GM18870 (cell line): ENCODE measurements around the gene ADAMTSL3.

Experiments used
- ATAC-seq: cut with Tn5 transposase; IDR thresholded peaks from one replicate; pipeline ENCODE4 v1.9.1; 2021; ENCODE audit warnings: moderate library complexity; ENCODE audit not compliant: unreplicated experiment

The ADAMTSL3 gene

DNA sequence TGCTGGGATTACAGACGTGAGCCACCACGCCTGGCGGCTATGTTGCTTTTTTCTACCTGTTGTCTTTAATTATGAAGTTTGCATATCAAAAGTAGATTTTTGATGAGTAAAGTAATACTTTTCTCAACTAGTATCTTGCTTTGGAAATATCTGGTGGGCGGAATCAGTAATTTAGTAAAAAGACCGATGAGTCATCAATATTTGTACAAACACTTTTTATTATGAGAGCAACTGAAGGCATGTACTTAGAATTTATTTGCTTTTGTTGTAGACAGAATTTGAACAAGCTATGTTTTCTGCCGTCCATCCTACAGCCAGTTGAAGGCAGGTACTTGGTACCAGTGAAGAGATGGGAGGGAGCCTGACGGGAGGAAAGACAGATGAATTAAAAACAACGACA is 164.7 kb downstream of the ADAMTSL3 start:
- no peak for ATAC-seq

DNA sequence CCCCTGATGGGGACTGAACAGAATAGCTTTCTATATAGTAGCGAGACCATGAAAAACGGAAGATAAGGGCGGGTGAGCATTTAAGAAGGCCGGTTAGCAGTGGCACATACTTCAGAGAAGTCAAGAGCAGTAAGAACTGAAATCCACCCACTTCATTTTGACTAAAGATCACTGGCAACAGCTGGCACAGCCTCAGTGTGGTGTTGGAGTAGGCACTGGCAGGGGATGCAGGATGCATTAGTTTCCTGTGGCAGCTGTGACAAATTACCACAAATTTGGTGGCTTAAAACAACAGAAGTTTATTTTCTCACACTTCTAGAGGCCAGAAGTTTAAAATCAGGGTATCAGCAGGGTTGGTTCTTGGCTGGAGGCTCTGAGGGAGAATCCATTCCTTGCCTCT is 176.5 kb downstream of the ADAMTSL3 start:
- ATAC-seq = no peak

DNA sequence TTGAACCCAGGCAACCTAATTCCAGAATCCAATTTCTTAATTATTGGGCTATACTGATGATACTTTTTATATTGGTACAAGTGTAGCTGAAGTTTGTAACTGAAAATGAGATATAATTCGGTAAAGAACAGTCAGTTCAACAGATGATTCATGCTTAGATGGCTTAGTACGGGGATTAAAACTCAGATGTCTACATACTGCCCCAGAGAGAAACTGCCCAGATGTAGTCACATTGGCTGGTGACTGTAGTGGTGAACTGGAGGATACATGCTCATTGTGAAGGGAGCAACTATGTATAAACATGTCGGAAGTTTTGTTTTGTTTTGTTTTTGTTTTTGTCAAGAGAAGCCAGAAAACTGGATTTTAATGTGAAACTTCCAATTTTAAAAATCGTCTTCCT is 179.6 kb downstream of the ADAMTSL3 start:
- ATAC-seq = no peak

DNA sequence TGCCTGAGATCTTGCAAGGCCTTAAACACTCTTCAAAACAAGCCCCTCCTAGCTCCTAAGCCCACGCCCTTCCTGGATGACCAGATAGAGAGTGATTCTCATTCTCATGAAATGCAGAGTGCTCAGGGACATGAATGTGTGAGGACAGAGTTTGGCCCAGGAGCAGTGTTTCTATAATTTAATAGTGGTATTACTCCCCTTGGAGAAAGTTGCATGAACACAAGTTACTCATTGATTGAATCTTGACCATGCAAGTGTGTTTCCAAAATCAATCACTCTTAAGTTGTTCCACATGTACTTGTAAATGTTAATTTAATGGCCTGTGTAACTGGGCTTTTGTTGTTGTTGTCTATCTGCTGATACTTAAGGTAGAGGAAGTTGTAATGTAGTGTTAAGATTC is 181.6 kb downstream of the ADAMTSL3 start:
- no peak for ATAC-seq

DNA sequence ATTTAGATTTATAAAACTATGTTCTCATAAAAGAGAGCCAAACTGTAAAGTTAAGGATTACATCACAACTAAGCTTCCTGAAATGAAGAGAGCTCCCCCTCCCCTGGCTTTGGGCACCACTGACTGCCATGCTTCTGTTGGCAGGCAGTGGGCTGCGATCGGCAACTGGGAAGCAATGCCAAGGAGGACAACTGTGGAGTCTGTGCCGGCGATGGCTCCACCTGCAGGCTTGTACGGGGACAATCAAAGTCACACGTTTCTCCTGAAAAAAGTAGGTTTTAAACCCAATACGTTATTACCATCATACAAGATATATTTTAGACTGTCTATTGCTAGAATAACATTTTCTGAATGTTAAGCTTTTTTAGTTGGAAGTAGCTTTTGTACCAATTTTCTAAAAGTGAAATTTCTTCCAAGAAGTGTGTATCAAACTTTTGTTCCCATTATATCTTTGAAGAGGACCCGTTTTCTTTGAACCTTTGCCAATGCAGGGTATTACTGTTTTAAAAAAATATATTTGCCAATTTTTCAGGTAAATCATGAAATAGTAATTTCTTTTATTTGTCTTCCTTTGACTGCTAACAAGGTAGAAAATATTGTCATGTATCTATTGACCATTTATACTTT is 184.1 kb downstream of the ADAMTSL3 start:
- ATAC-seq = no peak

DNA sequence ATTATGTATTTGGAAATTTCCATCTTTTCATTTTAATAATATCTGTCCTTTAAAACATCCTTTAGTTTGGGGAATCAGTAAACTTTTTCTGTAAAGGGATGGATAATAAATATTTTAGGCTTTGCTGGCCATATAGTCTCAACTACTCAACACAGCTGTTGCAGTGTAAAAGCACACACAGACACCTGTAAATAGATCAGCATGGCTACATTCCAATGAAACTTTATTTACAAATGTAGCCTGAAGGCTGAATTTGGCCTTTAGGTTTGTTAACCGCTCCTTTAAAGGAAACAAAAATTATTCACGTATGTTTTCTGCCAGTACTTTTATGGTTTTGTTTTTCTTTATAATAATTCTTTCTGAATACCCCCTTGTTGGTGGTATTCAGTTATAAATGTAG is 184.8 kb downstream of the ADAMTSL3 start:
- ATAC-seq = no peak

DNA sequence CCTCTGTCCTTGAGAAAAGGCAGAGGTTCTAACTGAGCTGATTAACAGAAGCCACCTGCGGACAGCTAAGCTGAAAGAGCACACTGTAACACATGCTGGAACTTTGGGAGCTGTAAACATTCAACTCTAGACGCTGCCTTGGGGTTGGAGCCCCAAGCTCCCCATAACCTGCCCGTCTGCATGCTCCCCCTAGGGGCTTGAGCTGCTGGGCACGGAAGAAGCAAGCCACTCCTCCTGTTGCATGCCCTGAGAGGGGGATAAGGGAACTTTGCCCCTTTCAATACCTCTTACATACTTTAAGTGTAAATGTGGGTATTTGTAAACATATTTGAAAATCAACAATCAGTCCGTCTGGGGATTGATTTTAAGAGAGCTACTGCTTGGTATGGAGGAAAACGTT is 188.4 kb downstream of the ADAMTSL3 start:
- no peak for ATAC-seq

DNA sequence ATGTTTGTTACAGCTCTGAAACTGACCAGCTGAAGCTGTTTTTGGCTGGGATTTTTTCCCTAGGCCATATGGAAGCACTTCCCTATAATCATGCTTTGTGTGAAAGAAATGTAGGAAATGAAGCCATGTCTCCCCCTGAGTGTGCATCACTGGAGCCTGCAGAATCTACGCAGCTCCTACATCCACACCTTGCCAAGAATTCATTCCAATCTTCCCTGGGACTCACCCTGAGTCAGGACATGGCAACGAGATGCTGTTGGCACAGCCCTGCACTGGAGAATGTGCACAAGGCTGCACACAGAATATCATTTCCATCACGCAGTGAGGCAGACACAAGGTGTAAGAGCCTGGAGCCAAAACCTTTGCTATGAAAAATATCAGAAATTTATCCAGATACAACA is 189.5 kb downstream of the ADAMTSL3 start:
- no peak for ATAC-seq

DNA sequence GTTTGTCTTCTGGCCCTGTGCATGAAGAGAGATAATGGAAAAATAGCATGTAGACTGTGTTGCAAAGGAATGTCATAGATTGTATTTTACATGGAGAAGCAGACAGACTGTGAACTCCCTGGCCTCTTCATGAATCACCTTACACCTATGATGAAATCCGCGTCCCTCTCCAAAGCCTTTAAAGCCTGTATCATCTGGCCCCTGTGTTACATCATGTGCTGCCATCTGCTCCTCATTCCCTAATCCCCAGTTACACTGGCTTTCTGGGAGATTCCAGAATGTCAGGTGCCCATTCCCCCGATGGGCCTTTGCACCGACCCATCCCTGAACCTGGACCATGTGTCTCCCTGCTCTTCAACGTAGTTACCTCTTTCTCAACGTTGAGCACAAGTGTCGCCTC is 190.8 kb downstream of the ADAMTSL3 start:
- no peak for ATAC-seq

DNA sequence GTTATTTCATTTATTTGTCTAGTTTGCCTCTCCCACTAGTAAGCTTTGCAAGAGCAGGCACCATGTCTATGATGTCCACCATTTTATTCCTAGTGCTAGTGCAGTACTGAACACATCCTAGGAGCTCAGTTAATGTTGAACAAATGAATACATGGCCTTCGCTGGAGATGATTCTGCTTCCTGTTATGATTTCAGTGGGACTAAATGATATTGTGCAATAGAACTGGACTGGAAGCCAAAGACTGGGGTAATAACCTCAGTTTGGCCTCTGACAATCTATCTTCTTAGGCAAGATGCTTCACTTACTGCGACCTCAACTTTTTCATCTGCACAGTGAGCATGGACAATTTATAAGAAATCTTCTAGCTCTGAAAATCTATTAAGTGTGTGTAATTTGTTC is 191.3 kb downstream of the ADAMTSL3 start:
- no peak for ATAC-seq

DNA sequence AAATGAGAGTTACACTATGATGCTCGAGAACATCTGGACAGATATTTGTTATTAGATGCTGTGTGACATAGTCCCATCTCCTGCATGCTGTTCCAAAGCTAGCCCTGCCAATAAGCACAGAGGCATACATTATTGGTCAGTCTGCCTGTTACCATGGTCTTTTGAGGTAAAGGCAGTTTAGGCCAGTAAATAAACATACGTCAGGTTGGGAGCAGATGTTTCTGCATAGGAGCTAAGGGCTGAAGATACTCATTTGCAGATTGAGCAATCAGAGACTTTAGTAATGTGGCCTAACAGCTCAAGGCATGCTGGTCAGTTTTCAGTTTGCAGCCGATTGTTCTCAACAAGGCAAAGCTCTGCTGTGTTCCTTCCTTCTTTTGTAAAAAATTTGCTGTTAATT is 192.9 kb downstream of the ADAMTSL3 start:
- ATAC-seq = no peak

DNA sequence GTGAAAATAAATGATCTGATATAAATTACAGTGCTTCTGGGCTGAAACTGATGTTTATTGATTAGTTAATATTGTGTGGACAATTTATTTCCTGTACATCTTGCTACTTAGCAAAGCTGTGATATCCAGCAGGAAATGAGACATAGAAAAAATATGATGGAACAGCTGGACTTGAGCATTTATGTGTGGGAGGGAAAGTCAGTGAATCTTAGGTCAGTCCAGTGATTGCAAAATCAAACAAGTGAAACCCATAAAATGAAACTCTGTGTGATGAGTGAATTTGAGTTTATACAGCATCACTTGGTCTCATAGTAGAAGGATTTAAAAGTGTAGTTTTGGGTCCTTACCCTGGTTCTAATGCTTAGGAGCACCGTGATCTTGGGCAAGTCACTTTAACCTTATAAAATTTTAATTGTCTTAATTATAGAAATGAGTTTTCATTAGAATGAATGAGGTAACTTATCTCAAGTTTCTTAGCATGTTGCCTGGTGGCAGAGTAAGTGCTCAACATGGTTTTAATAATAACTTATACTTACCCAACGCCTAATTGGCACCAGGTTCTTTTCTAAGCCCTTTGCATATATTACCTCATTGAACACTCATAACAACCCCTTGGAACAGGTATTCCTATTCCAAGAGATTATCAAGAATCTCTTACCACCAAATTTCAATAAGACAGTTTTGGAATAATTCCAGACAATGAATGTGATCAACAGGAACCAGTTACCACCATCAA is 194.6 kb downstream of the ADAMTSL3 start:
- ATAC-seq = no peak

DNA sequence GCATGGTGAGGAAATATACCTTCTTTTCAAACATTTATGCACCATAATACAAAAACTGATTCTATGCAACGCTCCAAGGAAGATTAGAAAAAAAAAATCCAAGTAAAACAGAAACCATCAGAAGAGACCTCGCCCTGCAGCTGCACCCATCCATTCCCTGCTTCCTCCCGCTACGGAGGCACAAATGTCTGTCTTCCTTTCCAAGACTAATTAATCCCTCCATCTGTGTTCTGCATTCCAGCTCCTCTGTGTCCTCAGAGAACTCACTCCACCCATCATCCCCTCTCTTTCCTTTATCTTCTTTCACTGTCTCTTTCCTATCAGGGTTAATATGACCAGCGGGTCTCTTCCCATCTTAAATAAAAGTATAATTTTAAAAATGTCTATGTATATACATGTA is 196.1 kb downstream of the ADAMTSL3 start:
- no peak for ATAC-seq

DNA sequence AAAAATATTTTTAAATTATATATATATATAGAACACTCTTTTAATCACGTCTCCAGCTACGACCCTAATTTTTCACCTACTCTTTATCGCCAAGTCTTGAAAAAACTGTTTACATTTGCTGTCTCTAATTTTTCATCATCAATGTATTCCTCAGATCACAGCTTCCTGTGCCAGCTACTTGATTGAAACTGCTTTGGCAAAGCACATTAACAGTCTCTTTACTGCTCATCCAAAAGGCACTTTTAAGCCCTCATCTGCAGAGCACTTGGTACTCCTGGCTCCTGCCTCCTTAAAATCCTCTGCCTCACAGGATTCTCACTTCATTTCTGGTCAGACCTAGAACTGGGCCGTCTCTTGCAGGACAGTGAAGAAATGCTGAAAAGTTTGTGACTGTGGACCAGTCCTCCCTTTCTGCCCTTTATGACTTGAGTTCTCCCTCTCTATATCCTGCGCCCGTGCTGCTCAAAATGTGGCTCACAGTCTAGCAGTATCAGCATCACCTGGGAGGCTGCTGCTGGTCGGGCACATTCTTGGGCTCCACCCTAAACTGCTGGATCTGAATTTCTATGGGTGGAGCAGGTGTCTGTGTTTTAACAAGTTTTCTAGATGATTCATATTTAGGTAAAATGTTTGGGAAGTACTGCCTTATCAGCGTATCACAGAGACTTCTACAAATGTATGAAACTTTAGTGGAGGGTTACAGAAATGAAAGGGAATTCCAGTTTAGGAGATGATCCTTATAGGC is 196.8 kb downstream of the ADAMTSL3 start:
- ATAC-seq = no peak

DNA sequence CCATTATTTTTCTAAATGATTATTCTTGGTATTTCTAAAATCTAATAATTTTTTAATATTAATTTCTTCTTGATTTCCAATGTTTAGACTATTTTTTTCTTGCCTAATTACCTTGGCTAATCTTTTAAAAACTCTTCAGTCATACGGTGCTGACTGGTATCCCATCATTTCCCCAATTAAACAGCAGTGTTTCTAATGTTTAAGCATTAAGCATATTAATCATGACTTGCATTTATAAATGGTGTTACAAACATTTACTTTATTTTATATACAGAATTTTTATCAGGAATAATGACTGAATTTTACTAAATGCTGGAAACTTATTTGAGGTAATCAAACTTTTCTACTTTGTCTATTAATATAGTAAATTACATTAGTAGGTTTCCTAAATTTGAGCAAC is 199.3 kb downstream of the ADAMTSL3 start:
- ATAC-seq = no peak

DNA sequence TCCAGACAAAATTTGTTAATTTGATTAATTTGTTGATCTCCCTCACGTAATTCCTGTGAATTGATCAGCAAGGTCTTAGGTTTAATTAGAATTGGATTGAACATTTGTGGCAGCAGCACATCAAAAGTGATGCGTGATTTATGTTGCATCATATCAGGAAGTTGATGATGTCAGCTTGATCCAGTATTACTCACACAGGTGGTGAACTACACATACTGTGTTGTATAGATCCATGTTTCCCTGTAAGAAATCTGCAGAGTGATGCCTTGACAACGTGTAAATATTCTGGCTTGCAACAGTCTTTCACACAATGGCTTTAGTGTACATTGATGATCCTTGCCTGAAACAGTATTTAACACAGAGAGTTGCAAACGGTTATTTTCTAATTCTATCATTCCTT is 200.4 kb downstream of the ADAMTSL3 start:
- no peak for ATAC-seq

DNA sequence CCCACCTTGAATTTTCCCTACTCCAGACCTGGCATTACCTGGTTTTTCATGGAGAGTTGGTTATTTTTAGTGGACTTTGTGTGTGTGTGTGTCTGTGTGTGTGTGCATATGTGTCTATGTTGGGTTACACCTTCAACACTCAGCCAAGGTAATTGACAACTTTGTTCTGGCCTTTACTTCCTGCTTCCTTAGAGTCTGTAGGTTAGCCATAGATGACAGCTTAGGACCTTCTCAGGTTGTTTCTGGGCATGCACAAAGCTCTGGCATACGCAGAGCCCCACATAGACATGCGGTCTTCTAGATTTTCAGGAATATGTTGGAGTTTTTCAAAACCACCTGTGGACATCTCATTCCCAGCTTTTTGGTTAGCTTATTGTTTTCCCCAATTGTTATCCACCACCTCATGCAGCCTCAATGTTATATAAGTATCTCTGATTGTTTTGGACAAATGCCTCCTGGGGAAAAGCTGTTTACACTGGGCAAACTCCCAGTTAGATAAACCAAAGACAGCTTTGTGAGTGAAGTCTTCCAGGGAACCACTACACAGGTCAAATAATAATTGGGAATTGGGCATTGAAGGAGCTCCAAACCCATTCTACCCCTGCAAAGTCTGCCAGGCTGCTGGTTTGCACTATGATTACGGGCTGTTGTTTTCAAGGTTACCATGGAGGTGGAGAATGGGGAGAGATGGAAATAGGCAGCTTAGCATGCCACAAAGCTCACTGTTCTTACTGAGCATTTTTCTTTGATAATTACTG is 201.2 kb downstream of the ADAMTSL3 start:
- no peak for ATAC-seq

DNA sequence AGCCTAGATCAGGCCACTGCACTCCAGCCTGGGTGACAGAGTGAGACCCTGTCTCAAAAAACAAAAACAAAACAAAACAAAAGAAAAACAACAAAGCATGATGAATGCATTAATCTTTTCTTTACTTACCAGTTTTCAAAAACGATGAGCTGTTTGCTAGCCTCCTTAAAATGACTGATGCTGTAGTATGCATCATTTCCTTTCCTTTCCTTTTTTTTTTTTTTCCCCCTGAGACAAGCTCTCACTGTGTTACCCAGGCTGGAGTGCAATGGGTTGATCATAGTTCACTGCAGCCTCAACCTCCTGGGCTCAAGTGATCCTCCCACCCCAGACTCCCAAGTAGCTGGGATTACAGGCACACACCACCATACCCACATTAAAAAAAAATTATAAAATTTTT is 202.0 kb downstream of the ADAMTSL3 start:
- no peak for ATAC-seq

DNA sequence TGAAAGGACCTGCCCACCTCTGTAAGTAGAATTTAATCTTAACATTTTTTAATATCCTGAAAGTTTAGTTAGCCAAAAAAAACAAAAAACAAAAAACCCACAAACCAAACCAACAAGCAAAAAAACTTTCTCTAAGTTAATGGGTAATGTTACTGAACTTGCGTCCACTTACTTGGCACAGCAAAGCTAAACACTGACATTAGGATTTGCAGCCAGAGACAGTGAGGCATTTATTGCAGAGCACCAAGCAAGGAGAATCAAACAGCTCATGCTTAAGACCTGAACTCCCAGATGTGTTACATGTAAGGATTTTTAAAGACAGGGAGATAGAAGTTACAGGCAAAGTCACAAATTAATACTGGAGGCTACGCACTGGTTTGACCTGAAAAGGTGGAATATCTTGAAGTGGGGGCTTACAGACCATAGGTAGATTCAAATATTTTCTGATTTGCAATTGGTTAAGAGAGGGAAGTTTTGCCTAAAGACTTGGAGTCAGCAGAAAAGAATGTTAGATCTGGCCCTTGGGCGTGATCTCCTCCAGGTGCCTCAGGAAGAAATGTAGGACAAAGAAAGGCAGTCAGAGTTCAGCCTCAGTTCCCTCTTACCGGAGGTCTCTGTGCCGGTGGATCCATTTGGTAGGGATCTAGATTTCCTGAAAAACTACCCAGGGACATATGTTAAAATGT is 205.0 kb downstream of the ADAMTSL3 start:
- no peak for ATAC-seq

DNA sequence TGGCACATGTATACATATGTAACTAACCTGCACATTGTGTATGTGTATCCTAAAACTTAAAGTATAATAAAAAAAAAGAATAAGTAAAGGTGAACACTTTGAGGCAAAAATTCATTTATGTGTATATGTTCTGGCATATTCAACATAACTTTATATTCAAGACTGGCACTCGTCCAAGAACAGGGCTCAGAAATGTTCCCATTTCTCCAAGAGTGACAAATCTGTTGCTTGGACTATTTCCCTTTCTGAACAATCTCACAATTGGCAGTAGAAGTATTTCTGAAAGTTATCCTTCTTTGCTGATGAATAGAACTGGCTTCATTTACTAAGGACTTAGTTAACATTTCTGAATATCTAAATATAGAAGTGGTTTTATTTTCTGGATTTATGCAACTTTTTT is 212.8 kb downstream of the ADAMTSL3 start:
- no peak for ATAC-seq

DNA sequence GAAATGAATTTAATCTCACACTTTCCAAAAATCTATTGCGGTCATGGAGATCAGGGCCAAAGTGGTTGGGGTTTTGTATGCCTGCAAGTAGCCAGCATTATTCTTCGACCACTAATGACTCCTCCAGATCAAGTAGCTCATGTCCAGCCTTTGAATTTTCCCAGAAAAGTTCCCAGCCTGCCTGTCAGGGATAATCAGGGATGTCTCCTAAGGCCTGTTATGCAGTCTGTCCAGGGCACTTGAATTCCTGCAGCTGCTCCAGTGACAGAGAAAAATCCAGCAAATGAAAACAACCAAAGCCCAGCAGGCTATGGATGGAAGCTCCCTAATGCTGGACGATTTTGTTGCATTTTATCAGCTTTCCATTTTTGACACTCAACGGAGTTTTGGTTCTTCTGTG is 215.4 kb downstream of the ADAMTSL3 start:
- ATAC-seq = no peak
